Smooth muscle cell (in vitro differentiated cells): Measurements from ENCODE around the gene ACVRL1. TPM values are rescaled to one million over a fixed set of nuclear protein-coding genes. Genes with fewer than 3 reads are reported as not detected.

ENCODE experiments used
- DNase-seq: peaks from one replicate; lab custom pipeline; 2025; ENCODE audit not compliant: unreplicated experiment; lab: John Stamatoyannopoulos, UW
- H2AFZ ChIP-seq: fragments of 200-600 bp; sonication (generic); 2 replicates; pipeline ENCODE4 v1.6.0; 2016; ENCODE audit warnings: antibody characterized with exemption, low read depth, mild to moderate bottlenecking
- H3F3A ChIP-seq: fragments of 200-600 bp; sonication (generic); 2 replicates; pipeline ENCODE4 v1.6.0; 2017; ENCODE audit warnings: antibody characterized with exemption, low read depth
- H3K27ac ChIP-seq: fragments of 200-600 bp; sonication (generic); 2 replicates; pipeline ENCODE4 v1.5.1; 2016; ENCODE audit warnings: low read depth, mild to moderate bottlenecking
- H3K27me3 ChIP-seq: fragments of 200-600 bp; sonication (generic); 2 replicates; pipeline ENCODE4 v1.6.1; 2016; ENCODE audit warnings: low read depth, mild to moderate bottlenecking
- H3K36me3 ChIP-seq: fragments of 200-600 bp; sonication (generic); 2 replicates; pipeline ENCODE4 v1.5.1; 2016; ENCODE audit warnings: low read depth
- H3K4me1 ChIP-seq: fragments of 200-600 bp; sonication (generic); 2 replicates; pipeline ENCODE4 v1.5.1; 2016; ENCODE audit warnings: low read depth
- H3K4me2 ChIP-seq: fragments of 200-600 bp; sonication (generic); 2 replicates; pipeline ENCODE4 v1.6.0; 2016; ENCODE audit warnings: mild to moderate bottlenecking
- H3K4me3 ChIP-seq: fragments of 200-600 bp; sonication (generic); 2 replicates; pipeline ENCODE4 v1.5.1; 2016; ENCODE audit warnings: mild to moderate bottlenecking
- H3K79me2 ChIP-seq: fragments of 200-600 bp; sonication (generic); 2 replicates; pipeline ENCODE4 v1.6.0; 2016; ENCODE audit warnings: low read depth, mild to moderate bottlenecking
- H3K9ac ChIP-seq: fragments of 200-600 bp; sonication (generic); 2 replicates; pipeline ENCODE4 v1.6.0; 2016; ENCODE audit warnings: low read depth
- H3K9me3 ChIP-seq: fragments of 200-600 bp; sonication (generic); replicated peaks from 2 replicates; pipeline ENCODE4 v1.5.1; 2016; ENCODE audit warnings: low read depth
- H4K20me1 ChIP-seq: fragments of 200-600 bp; sonication (generic); 2 replicates; pipeline ENCODE4 v1.6.0; 2016; ENCODE audit warnings: low read depth
- CTCF ChIP-seq: fragments of 200-600 bp; sonication (generic); IDR thresholded peaks from 2 replicates; pipeline ENCODE4 v1.5.1; 2017; ENCODE audit warnings: borderline replicate concordance, mild to moderate bottlenecking, antibody characterized with exemption; ENCODE audit not compliant: insufficient read depth, poor library complexity, severe bottlenecking
- WGBS: methylation state at CpG from one replicate; pipeline ENCODE4 v1.1.7; 2016; ENCODE audit warnings: low lambda C conversion rate; 5-methylcytosine and 5-hydroxymethylcytosine counted together
- polyA plus RNA-seq: library from polyadenylated mRNA; unstranded; fragments of >200 nt; fragmentation: Nextera tagmentation; extraction: Ambion mirVana; gene quantifications from 2 replicates; pipeline ENCODE4 v1.2.1, GENCODE V29; 2016
- total RNA-seq: library from RNA; depleted of rRNA; stranded (reverse); fragments of >200 nt; gene quantifications from 2 replicates; pipeline ENCODE4 v1.2.3, GENCODE V29; 2014

The ACVRL1 gene
- total and polyA plus RNA-seq, 2 experiments from 2014 or later: 8.4 to 10.4 TPM

- Histone ChIP-seq H3K36me3 (no peaks in the 10 kb centered on the region), H3K27me3 (no peaks in the 10 kb centered on the region), H2AFZ (no peak overlapping the region), H3K4me3 (no peak overlapping the region), H3K4me1 (peaks cover 33% of the 10 kb centered on the region), H3K27ac (peak overlapping the region; percentile 58), H3K79me2 (peaks cover 35% of the 10 kb centered on the region), H3F3A (peaks cover 10% of the 10 kb centered on the region), H3K9me3 (no peaks in the 10 kb centered on the region), H3K4me2 (peak overlapping the region; percentile 52), H3K9ac (no peak overlapping the region), H4K20me1 (peaks cover 85% of the 10 kb centered on the region)
- DNase-seq: no peak
- WGBS: 86% methylated on average over 4 of the region's 4 CpGs
- no peak for TF ChIP-seq CTCF
These were observed 64.5 kb downstream of the ACVRL1 start for GRCh38 chr12:51971679-51972421.

- Histone ChIP-seq H3K27ac (peak overlapping the region; percentile 58), H3K9me3 (no peaks in the 10 kb centered on the region), H4K20me1 (peaks cover 79% of the 10 kb centered on the region), H2AFZ (no peak overlapping the region), H3K9ac (no peak overlapping the region), H3K27me3 (no peaks in the 10 kb centered on the region), H3K4me3 (no peak overlapping the region), H3K36me3 (no peaks in the 10 kb centered on the region), H3K4me1 (peaks cover 37% of the 10 kb centered on the region), H3K79me2 (peaks cover 30% of the 10 kb centered on the region), H3F3A (peaks cover 10% of the 10 kb centered on the region), H3K4me2 (peak overlapping the region; percentile 52)
- DNase-seq: no peak
- WGBS: 65% methylated on average over 5 of the region's 5 CpGs
- no peak for TF ChIP-seq CTCF
These were observed 65.1 kb downstream of the ACVRL1 start for GRCh38 chr12:51972422-51972812.

GRCh38 chr12:51972849-51973273, 65.6 kb downstream of the ACVRL1 start:
- peak overlapping the region; percentile 58 for H3K27ac ChIP-seq
- no peaks in the 10 kb centered on the region for H3K36me3 ChIP-seq
- H3K9me3 ChIP-seq: no peaks in the 10 kb centered on the region
- peaks cover 25% of the 10 kb centered on the region for H3K79me2 ChIP-seq
- H3K9ac ChIP-seq: no peak overlapping the region
- DNase-seq: no peak
- H3K4me2 ChIP-seq: peak overlapping the region; percentile 52
- no peak for TF ChIP-seq CTCF
- peaks cover 75% of the 10 kb centered on the region for H4K20me1 ChIP-seq
- peaks cover 10% of the 10 kb centered on the region for H3F3A ChIP-seq
- 18% methylated on average over 9 of the region's 9 CpGs for WGBS
- no peak overlapping the region for H2AFZ ChIP-seq
- H3K4me3 ChIP-seq: no peak overlapping the region
- peaks cover 37% of the 10 kb centered on the region for H3K4me1 ChIP-seq
- no peaks in the 10 kb centered on the region for H3K27me3 ChIP-seq

Other genes starting within 250 kb of the ACVRL1 start
- 2.3 and 2.7 TPM in 2 replicates for gene FIGNL2, start 58.8 kb upstream of the ACVRL1 start, total RNA-seq
- 1.1 TPM in 2 replicates for gene FIGNL2, start 58.8 kb upstream of the ACVRL1 start, polyA plus RNA-seq
- 0.04 TPM in 1 of 2 replicates, not detected in the other for gene ANKRD33, start 19.4 kb upstream of the ACVRL1 start, total RNA-seq
- 0.89 and 1.3 TPM in 2 replicates for gene ANKRD33, start 19.4 kb upstream of the ACVRL1 start, polyA plus RNA-seq
- gene ACVR1B, start 44.2 kb downstream of the ACVRL1 start, total RNA-seq: 4.0 and 6.0 TPM in 2 replicates
- 1.9 and 2.8 TPM in 2 replicates for gene ACVR1B, start 44.2 kb downstream of the ACVRL1 start, polyA plus RNA-seq
- 4.1 and 12.2 TPM in 2 replicates for gene TAMALIN, start 99.4 kb downstream of the ACVRL1 start, total RNA-seq
- 32.4 and 36.8 TPM in 2 replicates for gene TAMALIN, start 99.4 kb downstream of the ACVRL1 start, polyA plus RNA-seq
- 178 and 182 TPM in 2 replicates for gene NR4A1, start 143.9 kb downstream of the ACVRL1 start, total RNA-seq
- gene NR4A1, start 143.9 kb downstream of the ACVRL1 start, polyA plus RNA-seq: 510 and 634 TPM in 2 replicates
- 62.6 and 73.4 TPM in 2 replicates for gene ATG101, start 162.5 kb downstream of the ACVRL1 start, total RNA-seq
- 114 and 120 TPM in 2 replicates for gene ATG101, start 162.5 kb downstream of the ACVRL1 start, polyA plus RNA-seq
- not detected in 2 replicates for gene SMIM41, start 172.2 kb downstream of the ACVRL1 start, total RNA-seq
- not detected in 2 replicates for gene SMIM41, start 172.2 kb downstream of the ACVRL1 start, polyA plus RNA-seq